HG02870 (cell line): ENCODE results near the gene CSAD.
"Not testable (repeated sequence)": the region's sequence is repeated elsewhere in the genome, so short reads cannot be mapped to it uniquely, and the experiment has no call there.

Experiments used
- ATAC-seq: cut with Tn5 transposase; IDR thresholded peaks from one replicate; pipeline ENCODE4 v1.9.1; 2021; ENCODE audit warnings: mild to moderate bottlenecking, moderate library complexity; ENCODE audit not compliant: unreplicated experiment

Gene CSAD

DNA sequence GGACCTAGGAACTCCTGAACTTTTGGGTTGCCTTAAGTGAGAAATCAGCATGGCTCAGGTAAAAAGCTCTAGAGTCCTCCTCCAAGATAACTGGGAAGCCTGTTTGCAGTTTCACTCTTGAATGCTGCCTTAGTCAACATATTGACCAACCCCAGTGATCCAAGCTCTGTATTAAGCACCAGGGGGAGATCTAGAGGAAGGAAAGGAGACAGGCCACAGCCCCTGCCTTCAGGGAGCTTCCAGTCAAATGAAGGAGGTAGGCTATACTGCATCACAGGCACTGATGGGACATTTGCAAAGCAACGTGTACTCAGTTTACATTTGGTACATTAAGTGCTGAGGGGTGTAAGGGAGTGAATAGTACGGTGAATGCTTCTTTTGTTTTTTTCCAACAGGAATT, 1.2 kb upstream of the CSAD start:
- no peak for ATAC-seq

GRCh38 chr12:53180931-53181645, 363 bp upstream of the CSAD start:
- peak; percentile 36 for ATAC-seq

GRCh38 chr12:53179687-53180219, 972 bp downstream of the CSAD start:
- ATAC-seq = peak; percentile 16

DNA sequence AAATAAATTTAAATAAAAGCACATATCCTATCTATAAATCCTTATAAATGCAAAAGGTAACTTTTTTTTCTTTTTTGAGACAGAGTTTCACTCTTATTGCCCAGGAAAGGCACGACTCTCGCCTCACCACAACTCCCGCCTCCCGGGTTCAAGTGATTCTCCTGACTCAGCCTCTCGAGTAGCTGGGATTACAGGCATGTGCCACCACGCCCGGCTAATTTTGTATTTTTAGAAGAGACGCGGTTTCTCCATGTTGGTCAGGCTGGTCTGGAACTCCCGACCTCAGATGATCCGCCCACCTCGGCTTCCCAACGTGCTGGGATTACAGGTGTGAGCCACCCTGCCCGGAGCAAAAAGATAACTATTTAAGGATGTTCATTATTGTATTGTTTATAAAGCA, 1.9 kb downstream of the CSAD start:
- ATAC-seq = not testable (repeated sequence)

GRCh38 chr12:53177447-53177846, 3.3 kb downstream of the CSAD start:
- not testable (repeated sequence) for ATAC-seq

DNA sequence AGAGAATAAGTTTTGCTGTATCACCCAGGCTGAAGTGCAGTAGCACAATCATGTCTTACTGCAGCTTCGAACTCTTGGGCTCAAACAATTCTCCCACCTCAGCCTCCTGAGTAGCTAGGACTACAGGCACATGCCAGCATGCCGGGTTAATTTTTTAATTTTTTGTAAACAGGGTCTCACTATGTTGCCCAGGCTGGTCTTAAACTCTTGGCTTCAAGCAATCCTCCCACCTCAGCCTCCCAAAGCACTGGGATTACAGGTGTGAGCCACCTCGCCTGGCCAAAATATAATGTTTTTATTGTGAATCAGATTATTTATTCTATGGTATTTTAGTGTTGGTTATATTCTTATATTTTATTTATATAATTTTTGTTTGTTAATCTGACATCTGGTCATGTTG, 4.0 kb downstream of the CSAD start:
- ATAC-seq = no peak

DNA sequence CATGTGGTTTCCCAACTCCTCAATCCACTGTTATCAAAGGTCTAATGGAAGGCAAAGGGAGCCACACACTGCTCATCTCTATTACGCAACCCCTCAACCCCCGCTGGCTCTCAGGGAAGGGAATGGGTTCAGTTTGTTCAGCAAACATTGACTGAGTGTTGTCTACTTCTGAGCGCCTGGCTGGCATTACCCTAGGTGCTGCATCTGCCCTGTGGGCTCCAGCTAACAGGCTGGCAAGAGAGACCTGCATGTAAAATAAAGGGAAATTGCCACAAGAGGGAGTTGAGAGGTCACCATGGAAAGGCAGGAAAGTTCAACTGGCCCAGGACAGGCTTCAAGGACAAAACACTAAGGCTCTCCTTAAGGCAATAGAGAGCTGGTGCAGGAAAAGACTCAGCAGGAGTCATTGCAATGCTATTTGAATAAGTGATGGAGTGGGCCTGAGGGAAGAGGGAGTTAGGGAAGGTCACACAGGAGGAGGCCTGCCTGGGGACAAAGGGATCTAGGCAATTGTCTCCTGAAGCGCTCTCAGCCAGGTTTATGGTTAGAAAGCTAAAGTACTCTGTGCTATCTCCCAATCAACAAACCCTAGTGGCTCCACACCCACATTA, 5.7 kb downstream of the CSAD start:
- ATAC-seq = no peak

DNA sequence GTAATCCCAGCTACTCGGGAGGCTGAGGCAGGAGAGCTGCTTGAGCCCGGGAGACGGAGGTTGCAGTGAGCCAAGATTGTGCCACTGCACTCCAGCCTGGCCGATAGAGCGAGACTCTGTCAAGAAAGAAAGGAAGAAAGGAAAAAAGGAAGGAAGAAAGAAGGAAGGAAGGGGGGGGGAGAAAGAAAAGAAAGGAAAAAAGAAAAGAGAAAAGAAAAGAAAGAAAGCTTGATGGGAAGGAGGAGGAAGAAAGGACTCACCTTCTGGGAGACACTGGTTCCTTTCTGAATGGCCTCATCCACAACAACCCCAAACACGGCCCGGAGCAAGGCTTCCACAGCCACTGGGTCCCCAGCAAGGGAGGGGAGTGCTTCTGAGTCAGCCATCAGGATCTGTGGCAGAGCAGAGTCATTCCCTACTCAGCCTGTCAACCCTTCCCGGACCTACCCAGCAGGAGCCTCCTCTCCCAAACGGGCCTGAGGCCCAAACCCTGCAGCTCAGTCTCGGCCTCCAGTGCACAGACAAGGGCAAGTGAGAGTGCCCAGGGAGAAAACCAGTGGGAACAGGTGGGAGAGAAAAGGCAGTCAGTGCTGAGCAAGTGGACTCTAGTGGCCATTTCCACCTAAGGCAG, 7.5 kb downstream of the CSAD start:
- ATAC-seq = no peak

DNA sequence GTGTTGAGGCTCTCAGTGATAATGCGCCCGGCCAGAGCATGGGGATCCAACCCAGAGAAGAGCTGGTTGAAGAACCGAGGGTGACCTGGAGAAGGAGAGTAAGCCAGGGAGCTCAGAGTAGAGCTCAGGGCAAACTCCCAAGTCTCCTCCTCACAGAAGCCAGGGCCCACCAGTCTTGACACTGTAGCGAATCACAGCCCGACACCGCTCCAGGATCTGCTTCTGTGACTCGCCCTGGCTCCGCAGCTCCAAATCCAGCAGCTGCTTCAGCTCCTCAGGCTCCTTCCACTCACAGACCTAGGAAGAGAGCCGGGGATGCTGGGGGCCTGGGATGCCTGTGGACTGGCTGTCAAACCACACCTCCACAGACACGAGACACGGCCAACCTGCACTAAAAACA, 8.4 kb downstream of the CSAD start:
- no peak for ATAC-seq

- ATAC-seq = no peak
Measured at GRCh38 chr12:53171725-53172329, 8.9 kb downstream of the CSAD start.

- no peak for ATAC-seq
Measured at GRCh38 chr12:53170876-53171724, 9.6 kb downstream of the CSAD start.

DNA sequence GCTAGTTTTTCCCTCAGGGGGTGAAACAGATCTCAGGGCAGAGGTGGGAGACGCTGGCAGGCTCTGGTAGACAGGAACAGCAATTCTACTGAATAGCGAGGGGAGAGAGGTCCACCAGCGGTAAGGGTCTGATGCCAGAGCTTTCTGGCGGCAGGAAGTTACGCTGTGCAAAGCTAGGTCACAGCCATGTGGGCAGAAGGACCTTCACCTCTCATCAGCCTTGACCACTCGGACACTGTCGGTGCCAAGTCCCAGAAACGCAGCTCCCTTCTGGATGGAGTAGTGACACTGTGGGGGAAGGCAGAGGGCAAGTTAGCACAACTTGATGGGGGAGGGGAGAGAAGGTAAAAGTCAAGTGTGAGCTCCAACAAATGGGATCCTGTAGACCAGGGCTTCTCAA, 10.5 kb downstream of the CSAD start:
- ATAC-seq = no peak

GRCh38 chr12:53169644-53170043, 11.1 kb downstream of the CSAD start:
- ATAC-seq = no peak

DNA sequence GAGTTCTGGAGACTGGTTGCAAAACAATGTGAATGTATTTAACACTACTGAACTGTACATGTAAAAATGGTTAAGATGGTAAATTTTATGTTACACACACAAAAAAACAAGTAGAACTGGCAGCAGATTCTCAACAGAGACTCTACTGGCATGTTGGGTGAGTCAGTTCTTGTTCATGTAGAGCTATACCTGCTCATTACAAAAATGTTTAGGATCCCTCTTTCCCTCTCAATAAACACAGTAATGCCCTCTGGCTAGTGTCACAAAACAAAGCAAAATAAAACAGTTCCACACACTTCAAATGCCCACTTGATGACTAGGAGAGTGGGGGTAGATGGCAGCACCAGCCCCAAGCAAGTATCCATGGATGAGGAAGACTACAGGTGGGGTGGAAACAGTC, 13.9 kb downstream of the CSAD start:
- ATAC-seq = no peak

DNA sequence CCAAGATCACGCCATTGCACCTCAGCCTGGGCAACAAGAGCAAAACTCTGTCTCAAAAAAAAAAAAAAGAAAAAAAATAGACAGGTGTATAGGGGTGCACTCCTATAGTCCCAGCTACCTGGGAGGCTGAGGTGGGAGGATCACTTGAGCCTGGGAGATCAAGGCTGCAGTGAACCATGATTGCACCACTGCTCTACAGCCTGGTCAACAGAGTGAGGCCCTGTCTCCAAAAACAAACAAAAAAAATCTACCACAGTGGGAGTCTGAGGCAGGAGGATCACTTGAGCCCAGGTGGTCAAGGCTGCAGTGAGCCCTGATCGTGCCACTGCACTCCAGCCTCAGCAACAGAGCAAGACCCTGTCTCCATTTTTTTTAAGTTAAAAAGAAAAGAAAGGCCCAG, 17.7 kb downstream of the CSAD start:
- ATAC-seq = not testable (repeated sequence)

DNA sequence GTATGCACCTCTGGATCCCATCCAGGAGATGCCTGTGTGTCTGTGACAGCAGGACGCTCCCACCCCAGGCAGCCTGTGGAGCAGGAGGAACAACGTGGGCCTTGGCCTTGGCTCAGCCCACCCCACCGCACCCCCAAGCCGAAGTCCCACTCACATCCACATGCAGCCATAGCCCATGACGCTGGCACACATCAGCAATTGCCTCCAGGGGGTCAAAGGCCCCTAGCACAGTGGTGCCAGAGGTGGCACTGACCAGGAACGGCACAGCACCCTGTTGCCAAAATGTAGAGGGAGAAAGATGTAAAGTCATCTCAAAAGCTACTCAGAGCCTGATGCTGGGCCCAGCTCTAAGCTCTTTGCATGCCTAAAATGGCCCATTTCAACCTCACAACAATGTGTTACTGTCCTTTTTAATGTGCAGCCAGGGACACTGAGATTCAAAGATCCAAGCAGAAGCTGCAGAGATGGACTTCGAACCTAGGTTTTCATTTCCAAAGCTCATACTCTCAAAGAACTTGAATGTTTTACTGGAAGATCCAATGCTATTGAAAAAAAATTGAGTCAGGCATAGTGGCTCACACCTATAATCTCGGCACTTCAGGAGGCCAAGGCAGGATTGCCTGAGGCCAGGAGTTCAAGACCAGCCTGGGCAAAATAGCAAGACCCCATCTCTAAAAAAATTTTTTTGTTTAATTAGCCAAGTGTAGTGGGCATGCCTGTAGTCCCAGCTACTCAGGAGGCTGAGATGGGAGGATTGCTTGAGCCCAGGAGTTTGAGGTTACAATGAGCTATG, 19.4 kb downstream of the CSAD start:
- no peak for ATAC-seq

DNA sequence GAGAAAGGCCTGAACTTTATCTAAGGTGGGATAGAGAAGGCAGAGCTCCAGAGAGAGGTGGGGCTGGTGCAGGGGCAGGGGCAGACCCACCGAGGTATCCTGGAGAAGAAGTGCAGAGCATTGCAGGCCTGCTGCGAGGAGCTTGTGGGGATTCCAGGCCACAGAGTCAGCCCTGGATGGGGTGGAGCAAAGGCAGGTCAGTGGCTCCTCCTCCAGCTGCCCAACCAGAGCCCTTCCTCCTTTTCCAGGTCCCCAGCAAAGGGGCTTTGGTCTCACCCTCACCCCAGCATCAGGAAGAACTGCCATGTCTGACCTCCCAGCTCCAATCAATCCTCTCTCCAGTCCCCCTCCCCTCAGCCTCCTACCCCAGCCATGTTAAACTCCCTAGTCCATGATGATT, 20.1 kb downstream of the CSAD start:
- ATAC-seq = no peak

DNA sequence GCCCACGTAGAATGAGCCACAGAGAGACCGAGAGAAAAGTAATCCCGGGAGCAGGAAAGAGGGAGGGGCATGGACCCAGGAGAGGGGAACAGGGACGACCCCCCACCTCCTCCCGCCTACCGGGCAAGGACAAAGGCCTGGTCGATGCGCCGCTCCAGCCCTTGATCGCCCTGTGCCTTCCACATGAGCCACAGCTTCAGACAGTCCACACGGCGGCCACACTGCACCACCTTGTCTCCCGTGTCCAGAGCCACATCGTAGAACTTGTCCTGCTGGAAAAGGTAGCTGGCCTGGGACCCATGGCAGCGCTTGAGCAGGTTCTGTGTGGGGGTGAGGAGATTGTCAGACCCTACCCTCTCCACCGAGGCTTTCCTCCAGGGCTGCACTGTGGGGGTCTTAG, 20.7 kb downstream of the CSAD start:
- ATAC-seq = no peak

GRCh38 chr12:53159195-53159839, 21.4 kb downstream of the CSAD start:
- peak; percentile 61 for ATAC-seq
